ENCODE measurements around the gene PLA2G4B.

GRCh38 chr15:41806291-41807181 lies 32.1 kb upstream of the PLA2G4B start:
- TF ChIP-seq CTCF (optimal IDR thresholded peaks at IDR 0.05 in 1 of 3, IDR thresholded peaks at IDR 0.05 in 1 of 3, conservative IDR thresholded peaks at IDR 0.05 in 1 of 3; ENCODE audit: extremely low read depth in 1 of 3, insufficient read depth in 2 of 3, low read length in 3 of 3) (peak; percentile 56 to 86 (median 66)), EZH2 (IDR thresholded peaks at IDR 0.05; ENCODE audit: low read length) (no peak)

Data from keratinocyte (primary cell).